ENCODE data around the gene APBA2. TPM values are rescaled to one million over a fixed set of nuclear protein-coding genes. Genes with fewer than 3 reads are reported as not detected.

Gene APBA2
- polyA plus RNA-seq, 1 donor (not counting 4 experiments of a cell fraction or from before 2014, with no cell fraction given) = 5.5 TPM

DNA sequence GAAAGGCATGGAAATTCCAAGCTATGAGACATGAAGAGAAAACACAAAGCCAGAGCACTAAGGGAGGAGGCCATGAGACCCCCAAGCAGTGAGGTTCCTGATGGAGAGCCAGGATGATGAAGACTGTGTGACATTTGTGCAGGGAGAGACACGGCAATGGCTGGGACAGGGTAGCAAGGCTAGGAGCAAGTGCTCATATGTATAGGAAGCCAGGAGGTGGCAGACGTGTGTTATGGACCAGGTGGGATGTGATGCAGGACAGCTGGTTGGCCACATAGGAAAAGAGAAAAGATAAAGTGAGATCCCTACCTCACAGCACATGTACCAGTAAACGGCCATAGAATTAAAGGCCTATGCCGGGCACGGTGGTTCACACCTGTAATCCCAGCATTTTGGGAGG, 112.7 kb downstream of the APBA2 start:
- Histone ChIP-seq H3K36me3 (ENCODE audit: control insufficient read depth in 2 of 2, extremely low read depth in 1 of 2, insufficient read depth in 2 of 2, low read length in 2 of 2) (no peaks in the 10 kb centered on the region), H3K27ac (ENCODE audit: control insufficient read depth, insufficient read depth, low read length) (no peak overlapping the region), H3K9me1 (ENCODE audit: control insufficient read depth, extremely low read depth, insufficient read depth, low read length) (no peaks in the 10 kb centered on the region), H4K20me1 (ENCODE audit: control insufficient read depth, extremely low read depth, insufficient read depth, low read length) (no peaks in the 10 kb centered on the region), H3K9ac (ENCODE audit: control insufficient read depth, extremely low read depth, insufficient read depth, low read length) (no peak overlapping the region), H3K4me1 (ENCODE audit: control insufficient read depth, extremely low read depth, insufficient read depth, low read length) (no peaks in the 10 kb centered on the region), H3K4me3 (ENCODE audit: control insufficient read depth in 2 of 3, extremely low read depth in 1 of 3, insufficient read depth in 2 of 3, low read depth in 1 of 3, low read length in 3 of 3) (no peak overlapping the region), H3K4me2 (ENCODE audit: control insufficient read depth, extremely low read depth, insufficient read depth, low read depth, low read length) (no peak overlapping the region), H2AFZ (ENCODE audit: control insufficient read depth, low read length) (no peak overlapping the region), H3K27me3 (ENCODE audit: control insufficient read depth, extremely low read depth, insufficient read depth, low read length) (no peaks in the 10 kb centered on the region), H3K9me3 (ENCODE audit: control insufficient read depth, low read depth, low read length) (peaks cover 2% of the 10 kb centered on the region), H3K79me2 (ENCODE audit: control insufficient read depth, insufficient read depth, low read length) (no peaks in the 10 kb centered on the region)
- FAIRE-seq (no peak), DNase-seq (ENCODE audit: low read depth, low spot score) (no peak)
- TF ChIP-seq, protein P1, sequence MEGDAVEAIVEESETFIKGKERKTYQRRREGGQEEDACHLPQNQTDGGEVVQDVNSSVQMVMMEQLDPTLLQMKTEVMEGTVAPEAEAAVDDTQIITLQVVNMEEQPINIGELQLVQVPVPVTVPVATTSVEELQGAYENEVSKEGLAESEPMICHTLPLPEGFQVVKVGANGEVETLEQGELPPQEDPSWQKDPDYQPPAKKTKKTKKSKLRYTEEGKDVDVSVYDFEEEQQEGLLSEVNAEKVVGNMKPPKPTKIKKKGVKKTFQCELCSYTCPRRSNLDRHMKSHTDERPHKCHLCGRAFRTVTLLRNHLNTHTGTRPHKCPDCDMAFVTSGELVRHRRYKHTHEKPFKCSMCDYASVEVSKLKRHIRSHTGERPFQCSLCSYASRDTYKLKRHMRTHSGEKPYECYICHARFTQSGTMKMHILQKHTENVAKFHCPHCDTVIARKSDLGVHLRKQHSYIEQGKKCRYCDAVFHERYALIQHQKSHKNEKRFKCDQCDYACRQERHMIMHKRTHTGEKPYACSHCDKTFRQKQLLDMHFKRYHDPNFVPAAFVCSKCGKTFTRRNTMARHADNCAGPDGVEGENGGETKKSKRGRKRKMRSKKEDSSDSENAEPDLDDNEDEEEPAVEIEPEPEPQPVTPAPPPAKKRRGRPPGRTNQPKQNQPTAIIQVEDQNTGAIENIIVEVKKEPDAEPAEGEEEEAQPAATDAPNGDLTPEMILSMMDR (optimal IDR thresholded peaks at IDR 0.05 in 1 of 3, IDR thresholded peaks at IDR 0.05 in 1 of 3, conservative IDR thresholded peaks at IDR 0.05 in 1 of 3; ENCODE audit: extremely low read depth in 1 of 3, insufficient read depth in 2 of 3, low read length in 3 of 3) = no peak
- TF ChIP-seq EZH2 (IDR thresholded peaks at IDR 0.05; ENCODE audit: low read length) = no peak
- dilution Hi-C loops (cut with MboI; ENCODE audit: extremely low pct_ligation_motif_present, low sequenced_read_pairs) = no loop called here

DNA sequence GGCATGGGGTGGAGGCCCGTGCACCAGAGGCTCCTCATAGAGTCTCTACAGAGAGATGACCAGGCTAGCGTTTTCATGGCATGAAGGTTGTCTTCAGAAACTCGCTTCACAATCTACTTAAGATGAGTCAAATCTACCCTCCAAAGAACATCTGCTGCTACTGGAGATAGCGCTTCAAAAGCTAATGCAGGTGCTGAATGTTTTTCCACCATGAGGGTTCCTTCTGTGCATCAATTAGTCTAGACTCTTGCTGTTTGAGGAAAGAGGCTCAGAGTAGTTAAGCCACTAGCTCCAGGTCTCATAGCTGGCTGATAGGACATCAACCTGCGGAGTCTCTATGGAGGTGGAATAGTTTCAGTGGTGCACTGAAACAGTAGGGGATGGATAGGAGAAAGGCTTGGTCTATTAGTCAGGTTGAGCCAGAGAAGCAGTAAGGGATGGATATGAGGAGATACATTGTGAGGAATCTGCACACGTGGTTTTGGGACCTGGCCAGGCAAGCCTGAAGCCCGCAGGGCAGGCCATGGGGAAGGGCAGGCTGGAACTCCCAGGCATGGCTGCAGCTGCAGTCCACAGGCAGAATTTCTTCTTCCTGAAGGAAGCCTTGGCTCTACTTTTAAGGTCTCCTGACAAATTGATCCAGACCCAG, 117.5 kb downstream of the APBA2 start:
- H3K9me1 ChIP-seq (ENCODE audit: control insufficient read depth, extremely low read depth, insufficient read depth, low read length) = no peaks in the 10 kb centered on the region

More for the DNA sequence above, 117.5 kb downstream of the APBA2 start:
- no peaks in the 10 kb centered on the region for H4K20me1 ChIP-seq (ENCODE audit: control insufficient read depth, extremely low read depth, insufficient read depth, low read length)
- no peak overlapping the region for H3K9ac ChIP-seq (ENCODE audit: control insufficient read depth, extremely low read depth, insufficient read depth, low read length)
- H3K36me3 ChIP-seq (ENCODE audit: control insufficient read depth in 2 of 2, extremely low read depth in 1 of 2, insufficient read depth in 2 of 2, low read length in 2 of 2) = no peaks in the 10 kb centered on the region
- H3K4me2 ChIP-seq (ENCODE audit: control insufficient read depth, extremely low read depth, insufficient read depth, low read depth, low read length) = no peak overlapping the region
- no peak overlapping the region for H3K27ac ChIP-seq (ENCODE audit: control insufficient read depth, insufficient read depth, low read length)
- no peak overlapping the region for H3K4me3 ChIP-seq (ENCODE audit: control insufficient read depth in 2 of 3, extremely low read depth in 1 of 3, insufficient read depth in 2 of 3, low read depth in 1 of 3, low read length in 3 of 3)
- no peak overlapping the region for H2AFZ ChIP-seq (ENCODE audit: control insufficient read depth, low read length)
- FAIRE-seq = no peak
- H3K79me2 ChIP-seq (ENCODE audit: control insufficient read depth, insufficient read depth, low read length) = no peaks in the 10 kb centered on the region
- DNase-seq (ENCODE audit: low read depth, low spot score) = no peak
- no peaks in the 10 kb centered on the region for H3K27me3 ChIP-seq (ENCODE audit: control insufficient read depth, extremely low read depth, insufficient read depth, low read length)
- H3K4me1 ChIP-seq (ENCODE audit: control insufficient read depth, extremely low read depth, insufficient read depth, low read length) = no peaks in the 10 kb centered on the region
- dilution Hi-C loops (cut with MboI; ENCODE audit: extremely low pct_ligation_motif_present, low sequenced_read_pairs) = no loop called here
- no peak for TF ChIP-seq EZH2 (IDR thresholded peaks at IDR 0.05; ENCODE audit: low read length)
- TF ChIP-seq, protein P1 (optimal IDR thresholded peaks at IDR 0.05 in 1 of 3, IDR thresholded peaks at IDR 0.05 in 1 of 3, conservative IDR thresholded peaks at IDR 0.05 in 1 of 3; ENCODE audit: extremely low read depth in 1 of 3, insufficient read depth in 2 of 3, low read length in 3 of 3) = no peak
- H3K9me3 ChIP-seq (ENCODE audit: control insufficient read depth, low read depth, low read length) = peaks cover 3% of the 10 kb centered on the region
